Gastroesophageal sphincter (tissue), 3 donors: ENCODE results near the gene SCIN.

ENCODE experiments used
- EP300 ChIP-seq: sonication (generic); formaldehyde crosslinking; IDR thresholded peaks from one replicate; pipeline ENCODE4 v1.6.1; 2017; ENCODE audit warnings: antibody characterized with exemption, mild to moderate bottlenecking
- POLR2A ChIP-seq, 2 donors: fragments of 450-650 bp; IDR thresholded peaks; one replicate each; pipeline ENCODE4 v1.6.1; 2017; ENCODE audit warnings: antibody characterized with exemption in 2 of 2, mild to moderate bottlenecking in 2 of 2, moderate library complexity in 1 of 2
- POLR2AphosphoS5 ChIP-seq: sonication (generic); formaldehyde crosslinking; IDR thresholded peaks from one replicate; pipeline ENCODE4 v1.6.1; 2017; ENCODE audit warnings: antibody characterized with exemption
- TF ChIP-seq, protein P1 (sequence below), 4 experiments: fragments of 200-600 bp in 2 of 4; fragments of 450-650 bp in 2 of 4; sonication (generic) in 1 of 4; IDR thresholded peaks; one replicate each; pipeline ENCODE4 v1.5.1; 2017 to 2019; ENCODE audit warnings: antibody characterized with exemption in 4 of 4, mild to moderate bottlenecking in 2 of 4, moderate library complexity in 2 of 4

DNA sequence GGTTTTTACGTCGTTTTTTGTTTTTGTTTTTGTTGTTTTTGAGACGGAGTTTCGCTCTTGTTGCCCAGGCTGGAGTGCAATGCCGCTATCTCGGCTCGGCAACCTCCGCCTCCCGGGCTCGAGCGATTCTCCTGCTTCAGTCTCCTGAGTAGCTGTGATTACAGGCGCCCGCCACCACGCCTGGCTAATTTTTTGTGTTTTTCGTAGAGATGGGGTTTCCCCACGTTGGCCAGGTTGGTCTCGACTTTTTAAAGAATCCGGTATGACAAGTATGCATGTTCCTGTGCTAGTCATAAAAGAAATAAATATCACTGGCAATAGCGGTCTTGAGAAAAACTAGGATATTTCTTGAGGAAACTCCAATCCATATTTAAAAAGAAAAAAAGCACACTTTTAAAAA, 114.2 kb downstream of the SCIN start:
- TF ChIP-seq POLR2A (IDR thresholded peaks at IDR 0.05) = no peak
- TF ChIP-seq EP300 = no peak
- TF ChIP-seq, protein P1, sequence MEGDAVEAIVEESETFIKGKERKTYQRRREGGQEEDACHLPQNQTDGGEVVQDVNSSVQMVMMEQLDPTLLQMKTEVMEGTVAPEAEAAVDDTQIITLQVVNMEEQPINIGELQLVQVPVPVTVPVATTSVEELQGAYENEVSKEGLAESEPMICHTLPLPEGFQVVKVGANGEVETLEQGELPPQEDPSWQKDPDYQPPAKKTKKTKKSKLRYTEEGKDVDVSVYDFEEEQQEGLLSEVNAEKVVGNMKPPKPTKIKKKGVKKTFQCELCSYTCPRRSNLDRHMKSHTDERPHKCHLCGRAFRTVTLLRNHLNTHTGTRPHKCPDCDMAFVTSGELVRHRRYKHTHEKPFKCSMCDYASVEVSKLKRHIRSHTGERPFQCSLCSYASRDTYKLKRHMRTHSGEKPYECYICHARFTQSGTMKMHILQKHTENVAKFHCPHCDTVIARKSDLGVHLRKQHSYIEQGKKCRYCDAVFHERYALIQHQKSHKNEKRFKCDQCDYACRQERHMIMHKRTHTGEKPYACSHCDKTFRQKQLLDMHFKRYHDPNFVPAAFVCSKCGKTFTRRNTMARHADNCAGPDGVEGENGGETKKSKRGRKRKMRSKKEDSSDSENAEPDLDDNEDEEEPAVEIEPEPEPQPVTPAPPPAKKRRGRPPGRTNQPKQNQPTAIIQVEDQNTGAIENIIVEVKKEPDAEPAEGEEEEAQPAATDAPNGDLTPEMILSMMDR (IDR thresholded peaks at IDR 0.05) = no peak
- no peak for TF ChIP-seq POLR2AphosphoS5
